Neural crest cell (in vitro differentiated cells): ENCODE results near the gene CTDSP1. TPM values are rescaled to one million over a fixed set of nuclear protein-coding genes. Genes with fewer than 3 reads are reported as not detected.

ENCODE experiments used
- DNase-seq: peaks from one replicate; pipeline ENCODE4 v3.0.0; 2021; ENCODE audit warnings: low read depth, mixed read lengths, low spot score
- H3K27ac Mint-ChIP-seq: one replicate; pipeline ENCODE4 v1.8.0; 2021; ENCODE audit warnings: mild to moderate bottlenecking, mixed read lengths; ENCODE audit not compliant: unreplicated experiment
- H3K27me3 Mint-ChIP-seq: 2 replicates; pipeline ENCODE4 v1.8.0; 2021; ENCODE audit warnings: low read depth, mild to moderate bottlenecking, mixed read lengths
- H3K36me3 Mint-ChIP-seq: 2 replicates; pipeline ENCODE4 v1.8.0; 2021; ENCODE audit warnings: low read depth, mild to moderate bottlenecking, mixed read lengths
- H3K4me1 Mint-ChIP-seq: 2 replicates; pipeline ENCODE4 v1.8.0; 2021; ENCODE audit warnings: mixed read lengths
- H3K4me3 Mint-ChIP-seq: one replicate; pipeline ENCODE4 v1.8.0; 2021; ENCODE audit warnings: mild to moderate bottlenecking, mixed read lengths
- H3K9me3 Mint-ChIP-seq: 2 replicates; pipeline ENCODE4 v1.8.0; 2021; ENCODE audit warnings: mixed read lengths
- CTCF ChIP-seq: fragments of 200-600 bp; sonication (generic); conservative IDR thresholded peaks from 2 replicates; pipeline ENCODE4 v1.5.0; 2021; ENCODE audit warnings: antibody characterized with exemption, mild to moderate bottlenecking
- total RNA-seq: library from RNA; stranded (reverse); gene quantifications from 2 replicates; pipeline ENCODE4 v1.2.1, GENCODE V29; 2021

Gene CTDSP1
- total RNA-seq, 1 donor from 2014 or later, result 46.4 TPM

DNA sequence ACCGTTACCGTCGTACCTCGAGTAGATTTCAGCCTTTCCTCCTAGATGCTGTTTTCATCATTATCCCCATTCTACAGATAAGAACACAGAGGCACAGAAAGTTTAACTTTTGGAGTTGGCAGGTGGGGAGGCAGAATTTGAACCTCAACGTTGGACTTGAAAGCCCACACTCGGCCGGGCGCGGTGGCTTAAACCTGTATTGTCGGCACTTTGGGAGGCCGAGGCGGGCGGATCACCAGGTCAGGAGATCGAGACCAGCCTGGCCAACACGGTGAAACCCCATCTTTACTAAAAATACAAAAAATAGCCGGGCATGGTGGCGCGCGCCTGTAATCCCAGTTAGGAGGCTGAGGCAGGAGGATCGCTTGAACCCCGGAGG lies 31.5 kb upstream of the CTDSP1 start:
- peak overlapping the region; percentile 61 for H3K4me3 Mint-ChIP-seq
- no peak for DNase-seq
- H3K27ac Mint-ChIP-seq, result no peak overlapping the region
- no peaks in the 10 kb centered on the region for H3K4me1 Mint-ChIP-seq
- H3K9me3 Mint-ChIP-seq, result no peaks in the 10 kb centered on the region
- no peaks in the 10 kb centered on the region for H3K27me3 Mint-ChIP-seq
- TF ChIP-seq CTCF, result no peak
- H3K36me3 Mint-ChIP-seq, result no peaks in the 10 kb centered on the region

GRCh38 chr2:218368621-218369153 lies 31.0 kb upstream of the CTDSP1 start:
- Mint-ChIP-seq H3K27ac (no peak overlapping the region), H3K27me3 (no peaks in the 10 kb centered on the region), H3K4me1 (no peaks in the 10 kb centered on the region), H3K9me3 (no peaks in the 10 kb centered on the region), H3K4me3 (peak overlapping the region; percentile 59), H3K36me3 (no peaks in the 10 kb centered on the region)
- no peak for TF ChIP-seq CTCF
- DNase-seq, result no peak

- Mint-ChIP-seq H3K4me1 (no peaks in the 10 kb centered on the region), H3K27me3 (no peaks in the 10 kb centered on the region), H3K27ac (no peak overlapping the region), H3K9me3 (no peaks in the 10 kb centered on the region), H3K4me3 (peak overlapping the region; percentile 44), H3K36me3 (no peaks in the 10 kb centered on the region)
- TF ChIP-seq CTCF, result no peak
- no peak for DNase-seq
These were observed 30.3 kb upstream of the CTDSP1 start for GRCh38 chr2:218369330-218369729.

DNA sequence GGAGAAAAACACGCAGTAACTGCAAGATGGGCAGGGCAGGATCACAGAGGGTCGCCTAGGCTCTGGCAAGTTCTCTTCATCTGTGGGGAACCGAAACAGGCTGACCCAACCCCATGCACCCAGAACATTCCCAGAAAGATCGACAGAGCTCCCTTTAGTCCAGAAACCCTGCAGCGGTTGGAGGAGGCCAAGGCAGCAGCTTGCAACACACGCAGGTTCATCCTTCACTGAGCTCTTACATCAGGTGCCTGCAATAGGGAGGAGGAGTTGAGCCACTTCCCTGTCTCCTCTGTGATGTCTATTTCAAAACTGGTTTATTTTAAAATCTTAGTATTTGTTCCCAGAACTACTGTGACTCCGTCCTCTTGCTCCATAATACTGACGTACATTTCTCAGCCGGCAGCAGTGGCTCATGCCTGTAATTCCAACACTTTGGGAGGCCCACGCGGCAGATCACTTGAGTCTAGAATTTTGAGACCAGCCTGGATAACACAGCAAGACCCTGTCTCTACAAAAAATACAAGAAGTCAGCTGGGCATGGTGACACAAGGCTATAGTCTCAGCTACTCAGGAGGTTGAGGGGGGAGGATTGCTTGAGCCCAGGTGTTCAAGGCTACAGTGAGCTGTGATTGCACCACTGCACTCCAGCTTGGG lies 29.1 kb upstream of the CTDSP1 start:
- no peak for DNase-seq
- Mint-ChIP-seq H3K27me3 (no peaks in the 10 kb centered on the region), H3K4me3 (no peak overlapping the region), H3K27ac (no peak overlapping the region), H3K36me3 (no peaks in the 10 kb centered on the region), H3K9me3 (no peaks in the 10 kb centered on the region), H3K4me1 (no peaks in the 10 kb centered on the region)
- TF ChIP-seq CTCF, result no peak

DNA sequence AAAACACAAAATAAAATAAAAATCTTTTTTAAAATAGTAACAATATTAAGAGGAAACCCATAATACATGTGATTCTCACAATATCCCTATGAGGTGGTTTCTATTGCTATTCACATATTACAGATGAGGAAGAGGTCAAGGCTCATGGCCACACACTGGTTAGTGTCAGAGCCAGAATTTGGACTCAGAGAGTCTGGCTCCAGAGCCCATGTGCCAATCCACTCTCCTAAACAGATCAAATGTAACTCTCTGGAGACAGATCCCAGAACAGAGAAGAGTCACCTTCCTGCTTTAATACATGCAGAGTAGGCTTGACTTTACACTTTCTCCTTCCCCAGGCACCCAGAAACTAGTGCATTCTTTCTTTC lies 27.7 kb upstream of the CTDSP1 start:
- Mint-ChIP-seq H3K9me3 (no peaks in the 10 kb centered on the region), H3K27ac (no peak overlapping the region), H3K27me3 (no peaks in the 10 kb centered on the region), H3K4me3 (no peak overlapping the region), H3K36me3 (no peaks in the 10 kb centered on the region), H3K4me1 (no peaks in the 10 kb centered on the region)
- DNase-seq, result no peak
- TF ChIP-seq CTCF, result no peak
